IMR-90 (cell line): ENCODE results near the gene ADAM15. TPM values are rescaled to one million over a fixed set of nuclear protein-coding genes. Genes with fewer than 3 reads are reported as not detected.

Source experiments
- ATAC-seq: fragments of 200-7000 bp; cut with Tn5 transposase; 2 replicates; pipeline ENCODE4 v1.9.1; 2020; ENCODE audit warnings: low read depth, mild to moderate bottlenecking, moderate library complexity
- BruUV-seq: library from RNA; stranded (reverse); fragments of 400-500 nt; replicated peaks from 2 replicates; lab custom pipeline; 2021; lab: Mats Ljungman, UMichigan
- CTCF ChIA-PET: fragments of 300-600 bp; formaldehyde crosslinking; extraction: SDS; loops from one replicate; lab custom pipeline; 2021; ENCODE audit warnings: antibody characterized with exemption; lab: Yijun Ruan, JAX
- POLR2A ChIA-PET: fragments of 300-600 bp; sonication (Branson Sonifier 250); formaldehyde crosslinking; loops from one replicate; lab custom pipeline; 2022; ENCODE audit warnings: antibody characterized with exemption; ENCODE audit not compliant: unreplicated experiment; lab: Charles Lee
- DNase-seq: peaks from one replicate; pipeline ENCODE4 v3.0.0; 2013
- H2AFZ ChIP-seq: replicated peaks from 2 replicates; pipeline ENCODE3; 2013; ENCODE audit warnings: low read length, mild to moderate bottlenecking; ENCODE audit not compliant: poor library complexity
- H2AK5ac ChIP-seq: 2 replicates; pipeline ENCODE4 v1.6.1; 2013; ENCODE audit warnings: low read depth, low read length, inconsistent platforms
- H2AK9ac ChIP-seq: replicated peaks from 2 replicates; pipeline ENCODE3; 2013; ENCODE audit warnings: mild to moderate bottlenecking, low read depth, low read length, moderate library complexity; ENCODE audit not compliant: poor library complexity
- H2BK120ac ChIP-seq: 2 replicates; pipeline ENCODE4 v1.6.1; 2013; ENCODE audit warnings: low read depth, low read length, inconsistent platforms
- H2BK15ac ChIP-seq: 3 replicates; pipeline ENCODE4 v1.6.1; 2013; ENCODE audit warnings: low read depth, low read length, inconsistent platforms
- H2BK20ac ChIP-seq: 2 replicates; pipeline ENCODE4 v1.6.1; 2013; ENCODE audit warnings: low read depth, mild to moderate bottlenecking, inconsistent platforms, low read length, moderate library complexity
- H2BK5ac ChIP-seq: 2 replicates; pipeline ENCODE4 v1.6.1; 2013; ENCODE audit warnings: mild to moderate bottlenecking, low read depth, low read length, inconsistent platforms; ENCODE audit not compliant: poor library complexity, severe bottlenecking
- H3K14ac ChIP-seq: replicated peaks from 2 replicates; pipeline ENCODE4 v1.6.1; 2013; ENCODE audit warnings: low read depth, low read length, inconsistent platforms
- H3K18ac ChIP-seq: 2 replicates; pipeline ENCODE4 v1.6.1; 2013; ENCODE audit warnings: low read depth, low read length, control low read depth
- H3K23ac ChIP-seq: 2 replicates; pipeline ENCODE4 v1.6.1; 2013; ENCODE audit warnings: low read depth, low read length, inconsistent platforms
- H3K27ac ChIP-seq: 2 replicates; pipeline ENCODE4 v1.5.1; 2013; ENCODE audit warnings: mild to moderate bottlenecking, control low read depth, low read length; ENCODE audit not compliant: insufficient read depth
- H3K27me3 ChIP-seq: 2 replicates; pipeline ENCODE4 v1.6.1; 2013; ENCODE audit warnings: low read length; ENCODE audit not compliant: control insufficient read depth, insufficient read depth
- H3K36me3 ChIP-seq: 2 replicates; pipeline ENCODE4 v1.6.1; 2013; ENCODE audit warnings: low read length, mixed read lengths; ENCODE audit not compliant: control insufficient read depth, insufficient read depth
- H3K4ac ChIP-seq: 2 replicates; pipeline ENCODE4 v1.6.1; 2013; ENCODE audit warnings: low read depth, low read length, inconsistent platforms
- H3K4me1 ChIP-seq: 2 replicates; pipeline ENCODE4 v1.6.1; 2013; ENCODE audit warnings: low read length, mixed read lengths; ENCODE audit not compliant: control insufficient read depth, insufficient read depth
- H3K4me2 ChIP-seq: 2 replicates; pipeline ENCODE4 v1.6.1; 2013; ENCODE audit warnings: low read depth, mild to moderate bottlenecking, control low read depth, low read length, moderate library complexity
- H3K4me3 ChIP-seq: 2 replicates; pipeline ENCODE4 v1.5.1; 2013; ENCODE audit warnings: low read depth, mild to moderate bottlenecking, control low read depth, low read length, moderate library complexity; ENCODE audit not compliant: insufficient read depth
- H3K56ac ChIP-seq: 2 replicates; pipeline ENCODE4 v1.6.1; 2013; ENCODE audit warnings: low read length, inconsistent platforms; ENCODE audit not compliant: insufficient read depth; ENCODE audit errors: extremely low read depth
- H3K79me1 ChIP-seq, 2 experiments: 2 replicates each; pipeline ENCODE4 v1.6.1; 2013; ENCODE audit warnings: low read length in 2 of 2, inconsistent platforms in 1 of 2, low read depth in 1 of 2
- H3K9ac ChIP-seq: 2 replicates; pipeline ENCODE4 v1.6.1; 2013; ENCODE audit warnings: low read depth, low read length, control low read depth
- H3K9me1 ChIP-seq: 2 replicates; pipeline ENCODE4 v1.6.1; 2013; ENCODE audit warnings: low read length, inconsistent platforms; ENCODE audit not compliant: insufficient read depth
- H3K9me3 ChIP-seq: 2 replicates; pipeline ENCODE4 v1.6.1; 2013; ENCODE audit warnings: low read length; ENCODE audit not compliant: control insufficient read depth, insufficient read depth
- H4K20me1 ChIP-seq: 2 replicates; pipeline ENCODE4 v1.6.1; 2013; ENCODE audit warnings: low read length, inconsistent platforms; ENCODE audit not compliant: insufficient read depth
- H4K5ac ChIP-seq: 2 replicates; pipeline ENCODE4 v1.6.1; 2013; ENCODE audit warnings: mild to moderate bottlenecking, low read depth, low read length, control low read depth
- H4K8ac ChIP-seq, 2 experiments: 2 replicates each; pipeline ENCODE4 v1.6.1; 2013; ENCODE audit warnings: low read depth in 2 of 2, low read length in 2 of 2, control low read depth in 1 of 2, inconsistent platforms in 1 of 2
- H4K91ac ChIP-seq: 2 replicates; pipeline ENCODE4 v1.6.1; 2013; ENCODE audit warnings: low read depth, low read length, inconsistent platforms; ENCODE audit not compliant: insufficient read depth
- BHLHE40 ChIP-seq: fragments of 150-350 bp; IDR thresholded peaks from 2 replicates; pipeline ENCODE4 v1.6.1; 2016; ENCODE audit warnings: mild to moderate bottlenecking, low read depth, low read length
- CEBPB ChIP-seq: IDR thresholded peaks from 2 replicates; pipeline ENCODE4 v1.6.1; 2012; ENCODE audit warnings: low read depth, low read length, improper control_type of control experiment
- CHD1 ChIP-seq: IDR thresholded peaks from 2 replicates; pipeline ENCODE4 v1.6.1; 2012; ENCODE audit warnings: low read depth, low read length, improper control_type of control experiment
- FOS ChIP-seq: fragments of 150-350 bp; IDR thresholded peaks from 2 replicates; pipeline ENCODE4 v1.6.1; 2016; ENCODE audit warnings: low read depth, low read length
- MAFK ChIP-seq: IDR thresholded peaks from 2 replicates; pipeline ENCODE4 v1.6.1; 2012; ENCODE audit warnings: low read depth, low read length, improper control_type of control experiment
- MAZ ChIP-seq: IDR thresholded peaks from 2 replicates; pipeline ENCODE4 v1.6.1; 2012; ENCODE audit warnings: low read depth, mild to moderate bottlenecking, low read length, improper control_type of control experiment, moderate library complexity, borderline replicate concordance
- MXI1 ChIP-seq: IDR thresholded peaks from 2 replicates; pipeline ENCODE4 v1.6.1; 2012; ENCODE audit warnings: low read depth, mild to moderate bottlenecking, low read length, moderate library complexity, borderline replicate concordance
- NFE2L2 ChIP-seq: fragments of 150-350 bp; IDR thresholded peaks from 2 replicates; pipeline ENCODE4 v1.6.1; 2016; ENCODE audit warnings: low read depth, mild to moderate bottlenecking, low read length
- POLR2A ChIP-seq: IDR thresholded peaks from 2 replicates; pipeline ENCODE4 v1.6.1; 2012; ENCODE audit warnings: mild to moderate bottlenecking, low read depth, low read length
- RFX5 ChIP-seq: IDR thresholded peaks from 2 replicates; pipeline ENCODE4 v1.8.0; 2012; ENCODE audit warnings: low read depth, mild to moderate bottlenecking, low read length, moderate library complexity
- WGBS, 2 experiments: methylation state at CpG; one replicate each; pipeline versions ENCODE4 v1.1.5 to v1.1.7; 2013; ENCODE audit warnings: missing lambda C conversion rate in 2 of 2; ENCODE audit not compliant: insufficient read length in 1 of 2; ENCODE audit errors: extremely low coverage in 2 of 2; 5-methylcytosine and 5-hydroxymethylcytosine counted together
- dilution Hi-C: fragments of 300-500 bp; cut with HindIII; formaldehyde crosslinking; loops from one replicate; pipeline ENCODE4 v1.14.3; 2018; ENCODE audit warnings: low sequenced_read_pairs; ENCODE audit not compliant: unreplicated experiment
- in situ Hi-C: fragments of 300-500 bp; cut with MboI; formaldehyde crosslinking; loops from 3 replicates; pipeline ENCODE4 v1.14.3; 2019; ENCODE audit warnings: low sequenced_read_pairs, inconsistent platforms, mixed read lengths
- intact Hi-C: fragments of 100-400 bp; cut with micrococcal nuclease; formaldehyde crosslinking; loops from 2 replicates; pipeline ENCODE4 v1.10.0; 2022
- polyA plus RNA-seq, 3 experiments: library from polyadenylated mRNA; depleted of rRNA; stranded (reverse); fragments of >200 nt; gene quantifications; 2 replicates each; pipeline ENCODE4 v1.2.3, GENCODE V29; 2012; ENCODE audit warnings: low replicate concordance in 1 of 3
- total RNA-seq: library from RNA; depleted of rRNA; stranded (reverse); fragments of >200 nt; gene quantifications from 2 replicates; pipeline ENCODE4 v1.2.3, GENCODE V29; 2012
- TF ChIP-seq, protein P1 (sequence below): fragments of 150-350 bp; IDR thresholded peaks from 2 replicates; pipeline ENCODE4 v1.6.1; 2017; ENCODE audit warnings: mild to moderate bottlenecking, antibody characterized with exemption, low read length, low read depth
- TF ChIP-seq, protein P2 (sequence below): conservative IDR thresholded peaks from 2 replicates; pipeline ENCODE4 v1.5.1; 2012; ENCODE audit warnings: mild to moderate bottlenecking, low read depth, low read length, improper control_type of control experiment
- TF ChIP-seq, protein P3 (sequence below): fragments of 150-350 bp; IDR thresholded peaks from 2 replicates; pipeline ENCODE4 v1.6.1; 2016; ENCODE audit warnings: low read depth, mild to moderate bottlenecking, low read length, moderate library complexity, borderline replicate concordance

ADAM15 gene
- total and polyA plus RNA-seq, 2 of the 4 experiments (the other 2 are of a cell fraction) = 25.6 to 52.4 TPM

DNA sequence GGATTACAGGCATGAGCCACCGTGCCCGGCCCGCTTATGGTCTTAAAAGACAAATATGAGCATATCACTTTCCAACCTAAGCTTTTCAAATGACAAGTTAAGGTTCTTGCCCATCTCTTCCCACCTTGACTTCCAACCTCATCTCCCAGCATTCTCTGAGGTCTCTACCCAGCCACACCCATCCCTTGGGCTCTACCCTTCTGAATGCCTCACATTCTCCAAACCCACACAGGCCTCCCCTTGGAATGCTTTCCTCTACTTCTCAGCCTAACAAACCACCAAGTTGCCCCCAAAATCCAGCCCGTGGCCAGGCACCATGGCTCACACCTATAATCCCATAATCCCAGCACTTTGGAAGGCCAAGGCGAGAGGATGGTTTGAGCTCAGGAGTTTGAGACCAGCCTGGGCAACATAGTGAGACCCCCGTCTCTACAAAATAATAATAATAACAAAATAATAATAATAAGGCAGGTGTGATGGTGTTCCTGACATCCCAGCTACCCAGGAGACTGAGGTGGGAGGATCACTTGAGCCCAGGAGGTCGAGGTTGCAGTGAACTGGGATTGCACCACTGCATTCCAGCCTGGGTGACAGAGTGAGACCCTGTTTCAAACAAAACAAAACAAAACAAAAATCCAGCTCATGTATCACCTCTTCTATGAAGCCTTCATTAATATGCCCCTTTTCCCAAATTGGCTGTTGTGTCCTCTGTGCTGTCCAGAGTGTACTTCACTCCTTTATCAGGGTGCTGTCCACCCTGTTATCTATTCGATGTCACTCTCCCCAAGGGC, 28.8 kb upstream of the ADAM15 start (continued):
- TF ChIP-seq POLR2A (no peak), NFE2L2 (no peak), CEBPB (no peak), FOS (no peak)
- TF ChIP-seq, protein P1, sequence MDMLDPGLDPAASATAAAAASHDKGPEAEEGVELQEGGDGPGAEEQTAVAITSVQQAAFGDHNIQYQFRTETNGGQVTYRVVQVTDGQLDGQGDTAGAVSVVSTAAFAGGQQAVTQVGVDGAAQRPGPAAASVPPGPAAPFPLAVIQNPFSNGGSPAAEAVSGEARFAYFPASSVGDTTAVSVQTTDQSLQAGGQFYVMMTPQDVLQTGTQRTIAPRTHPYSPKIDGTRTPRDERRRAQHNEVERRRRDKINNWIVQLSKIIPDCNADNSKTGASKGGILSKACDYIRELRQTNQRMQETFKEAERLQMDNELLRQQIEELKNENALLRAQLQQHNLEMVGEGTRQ = no peak

DNA sequence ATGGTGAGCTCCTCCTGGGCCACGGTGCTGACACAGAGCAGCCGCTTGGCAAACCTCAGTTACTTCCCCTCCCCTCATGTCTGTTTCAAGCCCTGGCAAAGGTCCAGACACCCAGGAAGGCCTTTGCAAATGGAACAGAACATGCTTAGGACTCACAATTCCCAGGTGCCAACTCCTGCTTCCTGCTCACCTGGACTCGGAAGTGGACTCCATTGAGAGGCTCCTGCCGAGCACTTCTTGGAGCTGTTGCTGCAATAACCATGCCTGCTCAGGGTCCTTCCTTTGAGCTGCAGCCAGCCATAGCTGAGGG, 28.2 kb upstream of the ADAM15 start:
- H3K9me1 ChIP-seq = peaks cover 4% of the 10 kb centered on the region
- no peak overlapping the region for H3K4me3 ChIP-seq
- no peak overlapping the region for H2AK9ac ChIP-seq
- 71% methylated on average over 2 of the region's 4 CpGs; no CpG with 5 or more reads in 1 of the 2 experiments for WGBS, 2 experiments
- no peaks in the 10 kb centered on the region; a peak in 1 of 4 replicates for H3K79me1 ChIP-seq
- ChIA-PET POLR2A (no interaction called here), CTCF (no interaction called here)
- H4K91ac ChIP-seq = no peak overlapping the region
- no peaks in the 10 kb centered on the region for H3K9me3 ChIP-seq
- intact Hi-C loops (no loop called here), in situ Hi-C loops (no loop called here), dilution Hi-C loops (no loop called here)
- no peak overlapping the region for H3K4me2 ChIP-seq
- ATAC-seq (no peak), DNase-seq (no peak)
- H3K4me1 ChIP-seq = peaks cover 3% of the 10 kb centered on the region; the same call in 1 of the 2 replicates
- no peak overlapping the region for H3K56ac ChIP-seq
- H3K9ac ChIP-seq = no peak overlapping the region
- no peak overlapping the region for H4K8ac ChIP-seq
- H2BK20ac ChIP-seq = no peak overlapping the region
- no peak overlapping the region for H2BK5ac ChIP-seq
- no peak overlapping the region for H4K5ac ChIP-seq
- H3K27ac ChIP-seq = no peak overlapping the region
- no peaks in the 10 kb centered on the region for H3K36me3 ChIP-seq
- H2AFZ ChIP-seq = no peak overlapping the region
- no peaks in the 10 kb centered on the region for H4K20me1 ChIP-seq
- no peak overlapping the region for H3K18ac ChIP-seq
- H3K27me3 ChIP-seq = peaks cover 2% of the 10 kb centered on the region; the same call in 1 of the 2 replicates
- no peak overlapping the region for H3K14ac ChIP-seq
- BruUV-seq = no TSS peak
- no peak overlapping the region for H3K23ac ChIP-seq
- H3K4ac ChIP-seq = no peak overlapping the region
- no peak overlapping the region for H2AK5ac ChIP-seq
- H2BK15ac ChIP-seq = no peak overlapping the region
- H2BK120ac ChIP-seq = no peak overlapping the region
- TF ChIP-seq, protein P2, sequence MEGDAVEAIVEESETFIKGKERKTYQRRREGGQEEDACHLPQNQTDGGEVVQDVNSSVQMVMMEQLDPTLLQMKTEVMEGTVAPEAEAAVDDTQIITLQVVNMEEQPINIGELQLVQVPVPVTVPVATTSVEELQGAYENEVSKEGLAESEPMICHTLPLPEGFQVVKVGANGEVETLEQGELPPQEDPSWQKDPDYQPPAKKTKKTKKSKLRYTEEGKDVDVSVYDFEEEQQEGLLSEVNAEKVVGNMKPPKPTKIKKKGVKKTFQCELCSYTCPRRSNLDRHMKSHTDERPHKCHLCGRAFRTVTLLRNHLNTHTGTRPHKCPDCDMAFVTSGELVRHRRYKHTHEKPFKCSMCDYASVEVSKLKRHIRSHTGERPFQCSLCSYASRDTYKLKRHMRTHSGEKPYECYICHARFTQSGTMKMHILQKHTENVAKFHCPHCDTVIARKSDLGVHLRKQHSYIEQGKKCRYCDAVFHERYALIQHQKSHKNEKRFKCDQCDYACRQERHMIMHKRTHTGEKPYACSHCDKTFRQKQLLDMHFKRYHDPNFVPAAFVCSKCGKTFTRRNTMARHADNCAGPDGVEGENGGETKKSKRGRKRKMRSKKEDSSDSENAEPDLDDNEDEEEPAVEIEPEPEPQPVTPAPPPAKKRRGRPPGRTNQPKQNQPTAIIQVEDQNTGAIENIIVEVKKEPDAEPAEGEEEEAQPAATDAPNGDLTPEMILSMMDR = no peak
- TF ChIP-seq CHD1 = no peak
- no peak for TF ChIP-seq MAZ
- TF ChIP-seq MXI1 = no peak
- no peak for TF ChIP-seq MAFK
- no peak for TF ChIP-seq NFE2L2
- TF ChIP-seq, protein P3, sequence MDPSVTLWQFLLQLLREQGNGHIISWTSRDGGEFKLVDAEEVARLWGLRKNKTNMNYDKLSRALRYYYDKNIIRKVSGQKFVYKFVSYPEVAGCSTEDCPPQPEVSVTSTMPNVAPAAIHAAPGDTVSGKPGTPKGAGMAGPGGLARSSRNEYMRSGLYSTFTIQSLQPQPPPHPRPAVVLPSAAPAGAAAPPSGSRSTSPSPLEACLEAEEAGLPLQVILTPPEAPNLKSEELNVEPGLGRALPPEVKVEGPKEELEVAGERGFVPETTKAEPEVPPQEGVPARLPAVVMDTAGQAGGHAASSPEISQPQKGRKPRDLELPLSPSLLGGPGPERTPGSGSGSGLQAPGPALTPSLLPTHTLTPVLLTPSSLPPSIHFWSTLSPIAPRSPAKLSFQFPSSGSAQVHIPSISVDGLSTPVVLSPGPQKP = no peak
- no peak for TF ChIP-seq RFX5
- TF ChIP-seq BHLHE40 = no peak
- TF ChIP-seq POLR2A = no peak
